ENCODE results near the gene ELFN1. TPM values are rescaled to one million over a fixed set of nuclear protein-coding genes. Genes with fewer than 3 reads are reported as not detected.

Gene ELFN1
- total and polyA plus RNA-seq, 4 donors, result 0.43 to 3.5 (median 3.4) TPM

- Histone ChIP-seq H3K4me1 (ENCODE audit: control insufficient read depth in 4 of 4, insufficient read depth in 4 of 4, low read length in 3 of 4) (peaks cover 3 to 48% (median 36%) of the 10 kb centered on the region in 4 donors), H3K27me3 (ENCODE audit: control insufficient read depth in 4 of 4, insufficient read depth in 4 of 4, low read length in 3 of 4) (no peaks in the 10 kb centered on the region), H3K4me3 (ENCODE audit: low read depth in 1 of 3, low read length in 3 of 3) (no peak overlapping the region), H3K27ac (ENCODE audit: low read depth in 1 of 2, low read length in 2 of 2) (no peak overlapping the region), H3K36me3 (ENCODE audit: control insufficient read depth in 4 of 4, insufficient read depth in 3 of 4, low read depth in 1 of 4, low read length in 3 of 4) (peaks cover 0 to 3% (median 1%) of the 10 kb centered on the region in 4 donors), H3K9me3 (ENCODE audit: control insufficient read depth in 4 of 4, low read length in 3 of 4) (peaks cover 0 to 4% (median under 1%) of the 10 kb centered on the region in 4 donors), H3K9ac (ENCODE audit: low read depth in 1 of 2, low read length in 2 of 2) (no peak overlapping the region)
- 81% methylated on average over 26 of the region's 26 CpGs for WGBS
- TF ChIP-seq RAD21 (IDR thresholded peaks at IDR 0.05), result no peak
- TF ChIP-seq HNF4G (IDR thresholded peaks at IDR 0.05), result no peak
- no peak for TF ChIP-seq JUND (IDR thresholded peaks at IDR 0.05)
- TF ChIP-seq TAF1 (conservative IDR thresholded peaks at IDR 0.05), result no peak
- no peak for TF ChIP-seq CTCF (IDR thresholded peaks at IDR 0.05; ENCODE audit: low read depth, low read length, missing input control)
- no peak for TF ChIP-seq SP1 (IDR thresholded peaks at IDR 0.05)
- TF ChIP-seq EGR1 (IDR thresholded peaks at IDR 0.05; ENCODE audit: low read depth in 2 of 2), result no peak
- no peak for TF ChIP-seq REST (IDR thresholded peaks at IDR 0.05)
- no peak for TF ChIP-seq MAX (IDR thresholded peaks at IDR 0.05)
- TF ChIP-seq GABPA (IDR thresholded peaks at IDR 0.05 in 1 of 2, conservative IDR thresholded peaks at IDR 0.05 in 1 of 2), result no peak
- no peak for TF ChIP-seq YY1 (IDR thresholded peaks at IDR 0.05)
- TF ChIP-seq FOXA2 (IDR thresholded peaks at IDR 0.05), result no peak
- TF ChIP-seq FOXA1 (IDR thresholded peaks at IDR 0.05), result no peak
- TF ChIP-seq ATF3 (IDR thresholded peaks at IDR 0.05), result no peak
- TF ChIP-seq HNF4A (conservative IDR thresholded peaks at IDR 0.05), result no peak
- TF ChIP-seq NR2F2 (IDR thresholded peaks at IDR 0.05), result no peak
- no peak for TF ChIP-seq RXRA (IDR thresholded peaks at IDR 0.05)
- DNase-seq (ENCODE audit: low spot score), result no peak
Measured at GRCh38 chr7:1704811-1705738, 35.0 kb downstream of the ELFN1 start.

GRCh38 chr7:1705856-1706255, 35.8 kb downstream of the ELFN1 start:
- no peak overlapping the region for H3K4me3 ChIP-seq (ENCODE audit: low read depth in 1 of 3, low read length in 3 of 3)
- TF ChIP-seq RAD21 (IDR thresholded peaks at IDR 0.05), result no peak
- no peak for TF ChIP-seq HNF4A (conservative IDR thresholded peaks at IDR 0.05)
- no peak for TF ChIP-seq REST (IDR thresholded peaks at IDR 0.05)
- no peak for TF ChIP-seq CTCF (IDR thresholded peaks at IDR 0.05; ENCODE audit: low read depth, low read length, missing input control)
- no peak for TF ChIP-seq FOXA2 (IDR thresholded peaks at IDR 0.05)
- no peak for TF ChIP-seq ATF3 (IDR thresholded peaks at IDR 0.05)
- TF ChIP-seq EGR1 (IDR thresholded peaks at IDR 0.05; ENCODE audit: low read depth in 2 of 2), result no peak
- no peak overlapping the region for H3K9ac ChIP-seq (ENCODE audit: low read depth in 1 of 2, low read length in 2 of 2)
- no peaks in the 10 kb centered on the region for H3K27me3 ChIP-seq (ENCODE audit: control insufficient read depth in 4 of 4, insufficient read depth in 4 of 4, low read length in 3 of 4)
- DNase-seq (ENCODE audit: low spot score), result no peak
- H3K27ac ChIP-seq (ENCODE audit: low read depth in 1 of 2, low read length in 2 of 2), result no peak overlapping the region
- peaks cover 3 to 48% (median 36%) of the 10 kb centered on the region in 4 donors for H3K4me1 ChIP-seq (ENCODE audit: control insufficient read depth in 4 of 4, insufficient read depth in 4 of 4, low read length in 3 of 4)
- no peaks in the 10 kb centered on the region for H3K36me3 ChIP-seq (ENCODE audit: control insufficient read depth in 4 of 4, insufficient read depth in 3 of 4, low read depth in 1 of 4, low read length in 3 of 4)
- H3K9me3 ChIP-seq (ENCODE audit: control insufficient read depth in 4 of 4, low read length in 3 of 4), result peaks cover 0 to 4% (median under 1%) of the 10 kb centered on the region in 4 donors
- WGBS, result 87% methylated on average over 13 of the region's 13 CpGs
